PFSK-1 (cell line): ENCODE measurements around the gene FAM3C.

Source experiments
- REST ChIP-seq, 2 experiments: IDR thresholded peaks; 2 replicates each; pipeline versions ENCODE4 v1.6.1 to v1.8.0; 2011 to 2012; ENCODE audit warnings: low read depth in 2 of 2, low read length in 2 of 2, control low read depth in 1 of 2, inconsistent platforms in 1 of 2, mild to moderate bottlenecking in 1 of 2, moderate library complexity in 1 of 2; ENCODE audit not compliant: insufficient read depth in 1 of 2
- TAF1 ChIP-seq: IDR thresholded peaks from 2 replicates; pipeline ENCODE4 v1.6.1; 2012; ENCODE audit warnings: low read length, control low read depth, borderline replicate concordance; ENCODE audit not compliant: insufficient read depth

GRCh38 chr7:121366852-121367431 is 29.2 kb downstream of the FAM3C start:
- TF ChIP-seq TAF1 (no peak), REST (IDR thresholded peaks at IDR 0.05; ENCODE audit: insufficient read depth in 1 of 2, low read depth in 2 of 2, low read length in 2 of 2) (no peak)
